ENCODE data around the gene C1GALT1.

- TF ChIP-seq CTCF (IDR thresholded peaks at IDR 0.05; ENCODE audit: borderline replicate concordance, extremely low read depth, low read length, poor library complexity, severe bottlenecking) (no peak), EZH2 (IDR thresholded peaks at IDR 0.05; ENCODE audit: borderline replicate concordance, low read depth, low read length, severe bottlenecking) (no peak)
Measured at GRCh38 chr7:7201578-7202374, 19.4 kb downstream of the C1GALT1 start.
